Measurements from ENCODE around the gene PITPNM1.
"Not testable (repeated sequence)": the region's sequence is repeated elsewhere in the genome, so short reads cannot be mapped to it uniquely, and the experiment has no call there.

The PITPNM1 gene

DNA sequence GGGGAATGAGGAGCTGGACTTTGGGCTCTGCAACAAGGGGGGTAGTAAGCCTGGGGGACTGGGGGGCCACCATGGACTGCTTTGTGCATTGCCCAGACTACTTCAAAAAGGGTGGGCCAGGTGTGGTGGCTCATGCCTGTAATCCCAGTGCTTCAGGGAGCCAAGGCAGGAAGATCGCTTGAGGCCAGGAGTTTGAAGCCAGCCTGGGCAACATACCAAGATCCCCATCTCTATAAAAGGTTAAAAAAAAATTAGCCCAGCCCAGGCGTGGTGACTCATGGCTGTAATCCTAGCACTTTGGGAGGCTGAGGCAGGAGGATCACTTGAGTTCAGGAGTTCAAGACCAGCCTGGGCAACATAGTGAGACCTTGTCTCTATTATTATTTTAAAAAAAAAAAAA is 39.6 kb downstream of the PITPNM1 start:
- peaks cover 12 to 21% of the 10 kb centered on the region in 2 donors for H3K36me3 Mint-ChIP-seq
- H3K27ac Mint-ChIP-seq, result peak overlapping the region; percentile 98
- not testable (repeated sequence) for H3K27me3 Mint-ChIP-seq; H3K9me3 Mint-ChIP-seq; DNase-seq; ATAC-seq (replicated peaks)
- H3K4me3 Mint-ChIP-seq, result peak overlapping the region; percentile 94 to 99
- peaks cover 37 to 72% of the 10 kb centered on the region in 2 donors for H3K4me1 Mint-ChIP-seq

DNA sequence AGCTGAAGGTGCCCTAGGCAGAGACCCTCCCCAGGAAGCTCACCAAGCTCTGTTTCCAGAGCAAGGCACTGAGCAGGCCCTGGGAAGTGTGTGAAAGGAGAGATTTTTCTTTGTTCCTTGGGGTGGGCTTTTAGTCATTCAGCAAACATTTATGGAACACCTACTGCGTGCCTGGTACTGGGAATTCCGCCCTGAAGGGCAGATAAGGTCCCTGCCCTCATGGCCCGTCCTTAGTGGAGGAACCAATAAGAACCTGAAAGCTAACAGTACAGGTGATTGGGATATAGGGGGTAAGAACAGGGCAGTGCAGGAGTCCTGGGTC is 40.0 kb downstream of the PITPNM1 start:
- no peak for DNase-seq
- no peaks in the 10 kb centered on the region for H3K27me3 Mint-ChIP-seq
- H3K4me3 Mint-ChIP-seq, result peak overlapping the region; percentile 94 to 99
- no peaks in the 10 kb centered on the region for H3K9me3 Mint-ChIP-seq
- peaks cover 12 to 21% of the 10 kb centered on the region in 2 donors for H3K36me3 Mint-ChIP-seq
- no peak for ATAC-seq (replicated peaks)
- peaks cover 37 to 72% of the 10 kb centered on the region in 2 donors for H3K4me1 Mint-ChIP-seq
- H3K27ac Mint-ChIP-seq, result peak overlapping the region; percentile 98

DNA sequence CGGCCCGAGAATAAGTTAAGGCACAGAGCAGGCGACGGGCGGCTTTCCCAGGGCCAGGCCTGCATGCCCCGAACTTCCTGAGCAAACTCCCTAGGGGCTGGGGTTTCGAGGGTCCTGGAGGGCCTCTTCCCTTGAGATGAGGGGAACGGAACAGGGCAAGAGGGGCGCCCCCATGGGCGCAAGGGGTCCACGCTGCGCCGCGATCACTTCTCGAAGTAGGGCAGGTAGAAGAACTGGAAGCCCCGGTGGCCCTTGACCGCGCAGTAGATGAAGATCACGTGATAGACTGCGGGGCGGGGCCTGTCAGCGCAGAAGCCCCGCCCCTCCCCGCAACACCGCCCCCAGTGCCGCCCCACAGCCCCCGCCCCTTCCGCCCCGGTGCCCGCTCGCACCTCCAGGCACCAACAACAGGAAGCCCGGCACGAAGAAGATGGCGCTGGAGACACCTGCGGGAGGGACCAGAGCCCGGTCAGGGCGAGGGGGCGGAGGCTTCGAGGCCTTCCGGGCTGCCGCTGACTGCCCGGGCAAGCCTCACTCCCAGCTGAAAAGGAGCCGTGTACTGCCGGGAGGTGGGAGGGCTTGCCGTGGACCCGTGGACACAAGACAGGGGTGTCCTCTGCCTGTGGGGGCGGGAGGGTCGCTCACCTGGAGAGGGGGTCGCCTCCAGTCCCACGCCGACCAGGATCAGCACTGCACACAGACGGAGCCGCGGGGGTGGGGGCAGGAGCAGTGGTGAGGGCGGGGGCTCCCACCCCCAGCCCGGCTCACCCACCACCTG is 40.6 kb downstream of the PITPNM1 start:
- peaks cover 12 to 21% of the 10 kb centered on the region in 2 donors for H3K36me3 Mint-ChIP-seq
- H3K4me1 Mint-ChIP-seq, result peaks cover 41 to 73% of the 10 kb centered on the region in 2 donors
- DNase-seq (peak; percentile 90), ATAC-seq (replicated peaks) (peak; percentile 76)
- peak overlapping the region; percentile 98 for H3K27ac Mint-ChIP-seq
- no peaks in the 10 kb centered on the region for H3K9me3 Mint-ChIP-seq
- H3K4me3 Mint-ChIP-seq, result peak overlapping the region; percentile 94 to 99
- H3K27me3 Mint-ChIP-seq, result no peaks in the 10 kb centered on the region

DNA sequence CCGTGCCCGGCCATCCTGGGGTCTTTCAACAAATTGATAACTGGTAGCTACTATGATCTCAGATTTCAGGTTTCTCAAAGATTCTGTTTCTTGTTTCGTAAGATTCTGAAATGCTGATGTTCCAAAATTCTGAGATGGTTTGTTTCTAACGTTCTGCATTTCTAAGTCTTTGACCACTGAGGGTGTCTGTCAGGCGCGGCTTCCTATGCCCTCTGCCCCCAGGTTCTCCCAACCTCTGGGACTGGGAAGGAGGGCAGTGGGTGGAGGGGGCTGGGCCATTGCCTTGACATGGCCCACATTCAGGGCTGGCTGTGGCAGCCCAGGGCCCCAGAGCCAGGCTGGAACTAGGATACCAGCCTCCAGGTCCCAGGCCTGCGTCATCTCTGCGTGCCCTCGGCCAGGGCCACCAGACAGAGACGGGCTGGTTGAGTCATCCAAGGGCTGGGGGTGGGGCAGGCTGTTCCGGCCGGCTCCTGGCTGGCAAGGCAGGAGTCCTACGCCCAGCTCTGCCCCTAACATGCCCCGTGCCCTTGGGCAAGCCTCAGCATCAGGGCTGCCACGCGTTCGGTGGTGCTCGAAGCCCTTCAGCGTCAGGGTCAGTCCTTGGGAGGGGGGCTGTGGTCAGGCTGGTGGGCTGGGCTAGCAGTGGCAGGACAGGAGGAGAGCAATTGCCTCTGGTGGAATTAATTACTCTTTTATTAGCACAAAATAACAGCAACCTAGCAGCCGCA is 41.3 kb downstream of the PITPNM1 start:
- Mint-ChIP-seq H3K36me3 (peaks cover 12 to 21% of the 10 kb centered on the region in 2 donors), H3K4me1 (peaks cover 46 to 80% of the 10 kb centered on the region in 2 donors), H3K4me3 (peak overlapping the region; percentile 94 to 99), H3K27ac (peak overlapping the region; percentile 98), H3K9me3 (no peaks in the 10 kb centered on the region), H3K27me3 (no peaks in the 10 kb centered on the region)
- ATAC-seq (replicated peaks) (no peak), DNase-seq (no peak)

DNA sequence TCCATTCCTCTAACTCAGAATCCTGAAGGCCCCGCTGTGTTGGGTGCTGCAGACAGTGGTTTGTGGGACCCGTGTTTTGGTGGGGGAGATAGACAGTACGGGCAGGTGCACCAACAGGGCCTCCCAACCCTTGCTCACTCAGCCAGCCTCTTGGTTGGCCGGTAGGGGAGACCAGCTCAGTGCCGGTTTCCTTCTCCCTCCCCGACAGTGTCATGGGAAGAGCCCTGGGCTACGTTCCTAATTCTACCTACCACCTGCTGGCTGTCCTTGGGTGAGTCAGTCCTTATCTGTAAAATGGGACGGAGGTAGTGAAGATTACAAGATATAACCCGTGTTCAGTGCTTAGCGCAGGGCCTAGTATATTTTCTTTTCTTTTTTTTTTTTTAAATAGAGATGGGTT is 42.0 kb downstream of the PITPNM1 start:
- no peak for DNase-seq
- Mint-ChIP-seq H3K27me3 (no peaks in the 10 kb centered on the region), H3K4me1 (peaks cover 43 to 82% of the 10 kb centered on the region in 2 donors), H3K36me3 (peaks cover 9 to 21% of the 10 kb centered on the region in 2 donors), H3K9me3 (no peaks in the 10 kb centered on the region), H3K27ac (peak overlapping the region; percentile 47), H3K4me3 (no peak overlapping the region)
- no peak for ATAC-seq (replicated peaks)

DNA sequence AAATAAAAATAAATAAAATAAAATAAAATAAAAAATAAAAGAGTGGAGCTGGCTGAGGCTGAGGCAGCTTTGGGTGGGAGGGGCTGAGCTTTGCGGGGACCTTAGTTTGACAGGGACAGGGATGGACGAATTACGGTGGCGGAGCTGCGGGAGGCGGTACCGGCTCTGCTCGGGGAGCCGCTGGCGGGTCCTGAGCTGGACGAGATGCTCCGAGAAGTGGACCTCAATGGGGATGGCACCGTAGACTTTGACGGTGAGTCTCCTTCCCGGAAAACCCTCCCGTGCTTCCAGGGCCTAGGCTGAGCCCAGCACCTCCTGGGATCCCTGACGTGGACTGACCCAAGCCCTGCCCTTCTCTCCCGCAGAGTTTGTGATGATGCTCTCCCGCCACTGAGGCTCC is 46.9 kb downstream of the PITPNM1 start:
- Mint-ChIP-seq H3K36me3 (no peaks in the 10 kb centered on the region), H3K27ac (peak overlapping the region; percentile 96), H3K4me1 (peaks cover 35 to 75% of the 10 kb centered on the region in 2 donors), H3K9me3 (no peaks in the 10 kb centered on the region), H3K27me3 (no peaks in the 10 kb centered on the region), H3K4me3 (no peak overlapping the region)
- ATAC-seq (replicated peaks) (no peak), DNase-seq (no peak)

DNA sequence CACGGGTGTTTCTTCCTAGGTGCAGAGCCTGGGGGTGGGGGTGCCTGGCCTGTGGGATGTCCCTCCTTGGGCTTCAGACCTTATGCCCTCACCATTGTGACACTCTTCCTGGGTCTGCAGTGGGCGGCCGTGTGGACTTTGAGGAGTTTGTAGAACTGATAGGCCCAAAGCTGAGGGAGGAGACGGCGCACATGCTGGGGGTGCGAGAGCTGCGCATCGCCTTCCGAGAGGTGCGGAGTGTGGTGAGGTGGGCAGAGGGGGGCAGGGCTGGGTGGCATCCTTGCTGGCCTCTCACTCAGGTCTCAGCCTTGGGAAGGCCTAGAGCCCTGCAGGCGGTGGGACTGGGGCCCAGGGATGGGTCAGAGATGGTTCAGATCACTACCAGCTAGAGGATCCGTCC is 47.7 kb downstream of the PITPNM1 start:
- Mint-ChIP-seq H3K4me1 (peaks cover 30 to 73% of the 10 kb centered on the region in 2 donors), H3K9me3 (no peaks in the 10 kb centered on the region), H3K36me3 (no peaks in the 10 kb centered on the region), H3K27me3 (no peaks in the 10 kb centered on the region), H3K27ac (peak overlapping the region; percentile 60), H3K4me3 (no peak overlapping the region)
- no peak for ATAC-seq (replicated peaks)
- DNase-seq, result no peak

DNA sequence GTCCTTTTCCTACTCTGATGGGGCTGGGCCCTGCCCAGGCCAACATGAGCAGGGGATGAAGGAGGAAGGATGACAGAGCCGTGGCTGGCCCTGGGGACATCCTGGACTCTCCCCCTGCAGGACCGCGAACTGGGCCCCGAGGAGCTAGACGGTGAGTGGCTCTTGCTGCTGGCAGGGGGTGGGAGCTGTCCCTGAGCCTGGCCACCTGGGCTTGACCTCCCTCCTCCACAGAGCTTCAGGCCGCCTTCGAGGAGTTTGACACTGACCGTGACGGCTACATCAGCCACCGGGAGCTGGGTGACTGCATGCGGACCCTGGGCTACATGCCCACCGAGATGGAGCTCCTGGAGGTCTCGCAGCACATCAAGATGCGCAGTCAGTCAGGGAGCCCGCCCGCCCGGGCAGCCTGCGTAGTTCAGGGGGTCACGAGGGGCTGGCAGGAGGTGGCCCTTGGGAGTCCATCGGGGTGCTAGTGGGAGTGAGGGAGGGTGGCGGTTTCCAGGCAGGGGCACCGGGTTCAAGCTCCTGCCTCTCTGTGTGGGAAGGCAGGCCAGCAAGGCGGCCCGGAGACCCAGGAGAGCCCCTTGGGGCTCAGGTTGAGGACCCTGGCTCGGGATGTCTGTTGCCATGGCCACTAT is 49.0 kb downstream of the PITPNM1 start:
- ATAC-seq (replicated peaks), result no peak
- Mint-ChIP-seq H3K27ac (no peak overlapping the region), H3K4me3 (no peak overlapping the region), H3K36me3 (no peaks in the 10 kb centered on the region), H3K4me1 (peaks cover 36 to 84% of the 10 kb centered on the region in 2 donors), H3K27me3 (no peaks in the 10 kb centered on the region), H3K9me3 (no peaks in the 10 kb centered on the region)
- DNase-seq, result no peak

DNA sequence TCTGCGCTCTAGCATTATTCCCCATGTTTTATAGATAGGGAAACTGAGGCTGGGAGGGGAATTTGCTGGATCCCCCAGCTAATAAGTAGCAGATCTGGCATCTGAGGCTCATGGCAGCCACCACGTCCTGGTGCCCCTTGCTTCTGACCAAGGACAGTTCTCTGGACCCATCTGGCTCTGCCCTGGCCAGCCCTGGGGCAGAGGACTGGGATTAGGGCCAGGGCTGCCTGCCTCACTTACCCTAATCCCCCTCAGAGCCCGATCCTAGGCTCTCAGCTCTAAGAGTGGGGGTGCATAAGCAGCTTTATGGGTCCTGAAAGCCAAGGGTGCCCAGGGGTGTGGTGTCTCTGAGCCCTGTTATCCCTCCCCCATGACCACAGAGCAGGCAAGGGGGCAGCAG is 50.1 kb downstream of the PITPNM1 start, which contains the start of gene CABP4:
CABP4 (plus strand) TSS at position 301 of the 400 bp plus-strand sequence; CDS start at position 371, 70 bp downstream.
- H3K27ac Mint-ChIP-seq, result peak within 1 kb of the TSS; percentile 65
- DNase-seq (no peak), ATAC-seq (replicated peaks) (no peak)
- no peaks in the 10 kb centered on the region for H3K36me3 Mint-ChIP-seq
- no peaks in the 10 kb centered on the region for H3K9me3 Mint-ChIP-seq
- H3K27me3 Mint-ChIP-seq, result no peaks in the 10 kb centered on the region
- H3K4me1 Mint-ChIP-seq, result peaks cover 35 to 84% of the 10 kb centered on the region in 2 donors
- H3K4me3 Mint-ChIP-seq, result no peak within 1 kb of the TSS

DNA sequence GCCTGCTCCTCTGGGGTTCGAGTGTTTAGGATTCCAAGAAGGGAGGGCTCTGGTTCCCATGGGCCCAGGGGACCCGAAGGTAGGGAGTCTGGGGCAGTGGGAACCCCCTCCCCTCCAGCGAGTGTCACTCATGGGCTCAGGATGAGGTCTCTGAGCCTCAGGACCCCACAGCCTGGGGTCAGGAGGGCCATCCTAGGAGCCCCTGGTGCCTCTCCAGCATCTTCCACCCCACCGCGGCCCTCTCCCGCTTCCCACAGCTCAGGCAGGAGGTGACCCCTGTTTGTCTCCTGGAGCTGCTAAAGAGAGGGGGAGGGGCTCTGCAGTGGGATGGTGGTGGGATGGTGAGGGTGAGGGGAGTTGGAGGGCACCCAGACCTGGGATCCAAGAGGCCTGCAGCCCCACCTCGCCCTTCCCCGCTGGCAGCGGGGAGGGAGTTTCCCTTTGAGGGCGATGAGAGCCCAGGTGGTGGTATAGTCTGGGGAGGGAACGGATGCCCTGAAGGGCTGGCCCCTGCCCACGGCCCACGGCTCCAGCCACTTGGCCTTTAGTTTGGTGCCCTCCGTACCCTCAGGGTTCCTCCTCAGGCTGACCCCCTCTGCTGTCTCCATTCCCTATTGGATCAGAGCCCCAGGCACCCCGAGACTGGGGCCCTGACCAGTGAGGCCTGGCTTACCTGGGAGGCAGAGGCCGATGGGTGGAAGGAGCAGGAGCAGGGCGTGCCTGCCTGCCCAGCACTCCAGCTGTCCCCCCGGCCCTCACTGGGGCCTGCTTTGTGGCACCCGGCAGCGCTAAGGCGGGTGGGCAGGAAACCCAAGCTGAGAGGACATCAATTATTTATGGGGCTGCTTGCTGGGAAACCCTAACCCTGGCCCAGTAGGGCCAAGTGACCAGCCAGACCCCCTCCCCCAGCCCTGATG is 51.1 kb downstream of the PITPNM1 start:
- DNase-seq (no peak), ATAC-seq (replicated peaks) (no peak)
- H3K27ac Mint-ChIP-seq, result no peak overlapping the region
- H3K36me3 Mint-ChIP-seq, result no peaks in the 10 kb centered on the region
- H3K4me1 Mint-ChIP-seq, result peaks cover 35 to 84% of the 10 kb centered on the region in 2 donors
- H3K4me3 Mint-ChIP-seq, result no peak overlapping the region
- H3K9me3 Mint-ChIP-seq, result no peaks in the 10 kb centered on the region
- no peaks in the 10 kb centered on the region for H3K27me3 Mint-ChIP-seq

DNA sequence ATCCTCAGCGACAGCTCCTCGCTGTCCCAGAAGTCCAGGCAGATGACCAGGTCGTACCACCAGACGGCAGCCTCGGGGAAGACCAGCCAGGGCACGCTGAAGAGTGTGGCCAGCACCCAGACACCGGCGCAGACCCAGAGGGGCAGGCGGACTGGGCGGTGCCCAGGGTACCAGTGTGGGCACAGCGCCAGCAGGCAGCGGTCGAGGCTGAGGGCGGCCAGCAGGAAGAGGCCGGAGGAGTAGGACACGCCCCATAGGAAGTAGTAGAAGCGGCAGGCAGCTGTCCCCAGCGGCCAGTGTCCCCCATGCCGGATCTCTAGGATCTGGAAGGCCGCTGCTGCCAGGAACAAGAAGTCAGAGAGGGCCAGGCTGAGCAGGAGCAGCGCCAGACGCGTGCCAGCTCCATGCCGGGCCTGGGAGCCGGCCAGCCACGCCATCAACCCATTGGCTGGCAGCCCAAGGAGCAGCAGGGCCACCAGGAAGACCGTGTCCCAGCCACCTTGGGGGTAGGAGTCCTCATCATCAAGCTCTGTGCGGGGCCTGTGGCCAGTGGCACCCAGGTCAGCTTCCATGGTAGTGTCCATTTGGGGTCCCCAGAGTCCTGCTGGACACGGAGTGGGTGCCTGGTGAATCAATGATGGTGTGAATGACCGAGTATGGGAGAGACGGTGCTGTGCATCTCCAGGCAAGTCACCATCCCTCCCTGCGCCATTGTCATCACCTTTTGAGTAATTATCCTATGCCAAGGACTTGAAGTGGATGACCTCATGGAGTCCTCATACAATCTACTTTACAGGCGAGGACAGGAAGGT is 52.8 kb downstream of the PITPNM1 start, which contains the start of gene GPR152:
GPR152 (minus strand) TSS at position 589 of the 812 bp plus-strand sequence; CDS start at position 584, 5 bp downstream.
- peak within 1 kb of the TSS; percentile 94 for H3K27ac Mint-ChIP-seq

DNA sequence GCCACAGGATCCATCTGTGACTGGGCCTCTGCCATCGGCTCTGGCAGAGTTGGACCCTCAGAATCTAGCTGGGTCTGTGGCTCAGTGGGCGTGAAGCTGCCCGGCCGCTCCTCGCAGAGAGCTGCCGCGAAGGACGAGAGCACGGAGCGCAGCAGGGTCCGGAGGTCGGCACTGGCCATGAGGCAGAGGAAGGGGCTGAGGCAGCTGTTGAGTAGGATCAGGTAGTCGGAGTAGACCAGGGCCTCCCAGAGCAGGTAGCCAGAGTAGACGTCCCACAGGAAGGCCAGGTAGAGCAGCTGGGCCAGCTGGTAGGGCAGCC is 53.5 kb downstream of the PITPNM1 start:
- peaks cover 36 to 82% of the 10 kb centered on the region in 2 donors for H3K4me1 Mint-ChIP-seq
- ATAC-seq (replicated peaks) (no peak), DNase-seq (no peak)
- peak overlapping the region; percentile 94 for H3K27ac Mint-ChIP-seq
- no peaks in the 10 kb centered on the region for H3K36me3 Mint-ChIP-seq
- peak overlapping the region; percentile 32 to 51 for H3K4me3 Mint-ChIP-seq
- H3K27me3 Mint-ChIP-seq, result no peaks in the 10 kb centered on the region
- no peaks in the 10 kb centered on the region for H3K9me3 Mint-ChIP-seq

More for the DNA sequence above, 52.8 kb downstream of the PITPNM1 start, which contains the start of gene GPR152:
- Mint-ChIP-seq H3K4me1 (peaks cover 39 to 83% of the 10 kb centered on the region in 2 donors), H3K9me3 (no peaks in the 10 kb centered on the region), H3K27me3 (no peaks in the 10 kb centered on the region), H3K36me3 (no peaks in the 10 kb centered on the region), H3K4me3 (peak within 1 kb of the TSS; percentile 32 to 51)
- ATAC-seq (replicated peaks), result no peak
- DNase-seq, result no peak
